Sigmoid colon (tissue), 7 donors: ENCODE measurements around the gene LMO7. TPM values are rescaled to one million over a fixed set of nuclear protein-coding genes. Genes with fewer than 3 reads are reported as not detected.

ENCODE experiments used
- DNase-seq: peaks from one replicate; pipeline ENCODE4 v3.0.0-alpha.2; 2019
- H3K27ac ChIP-seq, 4 donors: fragments of 200-600 bp; sonication (generic); one replicate each; pipeline ENCODE4 v1.5.1; 2016 to 2019; ENCODE audit warnings: mild to moderate bottlenecking in 1 of 4
- H3K27me3 ChIP-seq, 3 donors: fragments of 200-600 bp; sonication (generic); one replicate each; pipeline ENCODE4 v1.5.1; 2019; ENCODE audit warnings: mild to moderate bottlenecking in 1 of 3
- H3K36me3 ChIP-seq, 4 donors: fragments of 200-600 bp; sonication (generic); one replicate each; pipeline ENCODE4 v1.5.1; 2016 to 2019
- H3K4me1 ChIP-seq, 4 donors: fragments of 200-600 bp; sonication (generic); one replicate each; pipeline ENCODE4 v1.5.1; 2017 to 2019
- H3K4me3 ChIP-seq, 4 donors: fragments of 200-600 bp; sonication (generic); one replicate each; pipeline ENCODE4 v1.5.1; 2017 to 2019; ENCODE audit warnings: mild to moderate bottlenecking in 2 of 4, moderate library complexity in 1 of 4
- H3K9me3 ChIP-seq, 4 donors: fragments of 200-600 bp in 3 of 4; sonication (generic) in 3 of 4; one replicate each; pipeline versions ENCODE4 v1.5.1 to v1.6.1; 2013 to 2019
- EP300 ChIP-seq, 4 donors: sonication (generic); formaldehyde crosslinking; IDR thresholded peaks; one replicate each; pipeline ENCODE4 v1.6.1; 2017; ENCODE audit warnings: antibody characterized with exemption in 4 of 4
- POLR2A ChIP-seq, 2 donors: fragments of 450-650 bp; IDR thresholded peaks; one replicate each; pipeline ENCODE4 v1.6.1; 2016; ENCODE audit warnings: antibody characterized with exemption in 2 of 2, mild to moderate bottlenecking in 2 of 2, moderate library complexity in 2 of 2
- POLR2AphosphoS5 ChIP-seq, 4 donors: sonication (generic); formaldehyde crosslinking; IDR thresholded peaks; one replicate each; pipeline ENCODE4 v1.6.1; 2017; ENCODE audit warnings: antibody characterized with exemption in 4 of 4
- WGBS, 2 donors: extraction: QIAGEN DNeasy Blood & Tissue Kit; methylation state at CpG; one replicate each; pipeline ENCODE4 v1.1.7; 2013; 5-methylcytosine and 5-hydroxymethylcytosine counted together
- intact Hi-C: fragments of 100-400 bp; cut with DNase I; formaldehyde crosslinking; loops from one replicate; pipeline ENCODE4 v1.15.1; 2023
- polyA plus RNA-seq, 3 donors: library from polyadenylated mRNA; stranded (reverse); fragments of 200-250 nt; gene quantifications; one replicate each; pipeline ENCODE4 v1.2.3, GENCODE V29; 2013
- total RNA-seq, 4 donors: library from RNA; depleted of rRNA; stranded (reverse); fragments of >200 nt; gene quantifications; one replicate each; pipeline ENCODE4 v1.1.0, GENCODE V29; 2016
- TF ChIP-seq, protein P1 (sequence below), 4 experiments: fragments of 450-650 bp in 3 of 4; fragments of 200-600 bp in 1 of 4; IDR thresholded peaks; one replicate each; pipeline ENCODE4 v1.5.1; 2016 to 2019; ENCODE audit warnings: antibody characterized with exemption in 4 of 4, mild to moderate bottlenecking in 3 of 4, moderate library complexity in 2 of 4
- donor health status: healthy with polysubstance abuse.
- donor health status: Bipolar disorder and iron deficiency.
- donor health status: healthy.

LMO7 gene
- total and polyA plus RNA-seq, 7 donors, result 5.0 to 66.4 (median 19.4) TPM

DNA sequence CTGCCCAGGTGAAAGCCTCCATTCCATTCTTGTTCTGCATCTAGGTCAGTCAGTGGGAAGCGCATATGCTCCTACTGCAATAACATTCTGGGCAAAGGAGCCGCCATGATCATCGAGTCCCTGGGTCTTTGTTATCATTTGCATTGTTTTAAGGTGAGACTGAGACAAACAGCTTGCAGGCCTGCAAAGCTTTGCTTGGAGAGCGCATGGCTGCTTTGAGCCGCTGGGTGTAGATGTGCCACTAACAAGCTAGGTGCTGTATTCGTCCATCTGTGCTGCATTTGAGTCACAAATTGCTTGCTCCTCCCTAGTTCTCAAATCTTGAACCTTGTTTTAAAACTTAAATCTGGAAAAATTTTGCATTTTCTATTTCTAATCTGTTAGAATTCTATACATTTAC, 219.1 kb downstream of the LMO7 start:
- DNase-seq, result no peak
- Histone ChIP-seq H3K4me3 (no peak overlapping the region), H3K27me3 (no peaks in the 10 kb centered on the region), H3K4me1 (no peaks in the 10 kb centered on the region), H3K36me3 (peaks cover 0 to 7% (median 0%) of the 10 kb centered on the region in 4 donors), H3K27ac (no peak overlapping the region), H3K9me3 (no peaks in the 10 kb centered on the region)
- WGBS, 2 donors, result 95 to 96% methylated on average over 6 of the region's 6 CpGs
- intact Hi-C loops, result no loop called here
- no peak for TF ChIP-seq EP300 (IDR thresholded peaks at IDR 0.05)
- no peak for TF ChIP-seq POLR2AphosphoS5 (IDR thresholded peaks at IDR 0.05)
- TF ChIP-seq POLR2A (IDR thresholded peaks at IDR 0.05), result no peak
- TF ChIP-seq, protein P1, sequence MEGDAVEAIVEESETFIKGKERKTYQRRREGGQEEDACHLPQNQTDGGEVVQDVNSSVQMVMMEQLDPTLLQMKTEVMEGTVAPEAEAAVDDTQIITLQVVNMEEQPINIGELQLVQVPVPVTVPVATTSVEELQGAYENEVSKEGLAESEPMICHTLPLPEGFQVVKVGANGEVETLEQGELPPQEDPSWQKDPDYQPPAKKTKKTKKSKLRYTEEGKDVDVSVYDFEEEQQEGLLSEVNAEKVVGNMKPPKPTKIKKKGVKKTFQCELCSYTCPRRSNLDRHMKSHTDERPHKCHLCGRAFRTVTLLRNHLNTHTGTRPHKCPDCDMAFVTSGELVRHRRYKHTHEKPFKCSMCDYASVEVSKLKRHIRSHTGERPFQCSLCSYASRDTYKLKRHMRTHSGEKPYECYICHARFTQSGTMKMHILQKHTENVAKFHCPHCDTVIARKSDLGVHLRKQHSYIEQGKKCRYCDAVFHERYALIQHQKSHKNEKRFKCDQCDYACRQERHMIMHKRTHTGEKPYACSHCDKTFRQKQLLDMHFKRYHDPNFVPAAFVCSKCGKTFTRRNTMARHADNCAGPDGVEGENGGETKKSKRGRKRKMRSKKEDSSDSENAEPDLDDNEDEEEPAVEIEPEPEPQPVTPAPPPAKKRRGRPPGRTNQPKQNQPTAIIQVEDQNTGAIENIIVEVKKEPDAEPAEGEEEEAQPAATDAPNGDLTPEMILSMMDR (IDR thresholded peaks at IDR 0.05), result no peak

DNA sequence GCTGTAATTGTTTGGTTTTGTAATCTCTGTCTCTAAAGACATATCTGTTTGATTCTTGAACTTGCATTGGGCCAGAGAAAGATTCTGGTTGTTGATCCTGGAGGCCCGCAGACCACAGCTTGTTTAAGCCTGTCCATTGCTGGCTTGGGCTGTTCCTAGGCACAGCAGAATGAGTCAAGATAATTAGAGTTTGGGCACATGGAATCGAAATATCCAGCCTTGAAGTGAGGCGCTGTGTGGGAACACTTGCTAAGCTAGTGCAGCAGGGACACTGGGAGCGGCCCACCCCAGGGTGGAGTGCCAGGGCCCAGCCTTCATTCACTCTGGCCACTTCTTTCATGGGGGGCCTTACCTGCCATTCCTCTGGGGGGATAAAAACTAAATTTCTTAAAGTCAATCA, 219.7 kb downstream of the LMO7 start:
- intact Hi-C loops, result no loop called here
- DNase-seq, result no peak
- Histone ChIP-seq H3K27me3 (no peaks in the 10 kb centered on the region), H3K9me3 (no peaks in the 10 kb centered on the region), H3K36me3 (peaks cover 0 to 7% (median 0%) of the 10 kb centered on the region in 4 donors), H3K4me1 (no peaks in the 10 kb centered on the region), H3K27ac (no peak overlapping the region), H3K4me3 (no peak overlapping the region)
- TF ChIP-seq, protein P1 (IDR thresholded peaks at IDR 0.05), result no peak
- TF ChIP-seq POLR2A (IDR thresholded peaks at IDR 0.05), result no peak
- no peak for TF ChIP-seq POLR2AphosphoS5 (IDR thresholded peaks at IDR 0.05)
- no peak for TF ChIP-seq EP300 (IDR thresholded peaks at IDR 0.05)
- WGBS, 2 donors, result 94 to 96% methylated on average over 4 of the region's 4 CpGs

DNA sequence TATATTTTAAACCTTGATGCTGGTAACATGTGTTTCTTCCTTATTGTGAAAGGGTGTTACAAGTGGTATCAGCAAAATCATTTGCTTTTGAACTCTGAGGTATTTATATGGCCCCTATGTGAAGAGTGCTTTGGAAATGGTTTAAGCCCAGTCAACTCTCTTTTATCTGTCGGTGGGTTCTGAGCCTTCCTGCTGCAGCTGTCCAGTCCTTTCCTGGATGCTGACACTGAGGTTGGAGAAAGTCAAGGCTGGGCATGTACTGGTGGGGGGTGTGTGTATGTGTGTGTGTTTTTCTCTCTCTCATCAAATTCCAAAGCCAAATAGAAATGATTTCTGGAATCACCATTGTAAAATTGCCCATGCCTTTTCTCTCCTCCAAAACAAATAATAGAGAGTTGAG, 221.2 kb downstream of the LMO7 start:
- no peak overlapping the region for H3K4me3 ChIP-seq
- H3K4me1 ChIP-seq, result no peaks in the 10 kb centered on the region
- intact Hi-C loops, result no loop called here
- TF ChIP-seq POLR2AphosphoS5 (IDR thresholded peaks at IDR 0.05), result no peak
- TF ChIP-seq EP300 (IDR thresholded peaks at IDR 0.05), result no peak
- TF ChIP-seq, protein P1 (IDR thresholded peaks at IDR 0.05), result no peak
- TF ChIP-seq POLR2A (IDR thresholded peaks at IDR 0.05), result no peak
- no peaks in the 10 kb centered on the region for H3K9me3 ChIP-seq
- DNase-seq, result no peak
- no peak overlapping the region for H3K27ac ChIP-seq
- H3K27me3 ChIP-seq, result no peaks in the 10 kb centered on the region
- peaks cover 0 to 7% (median 0%) of the 10 kb centered on the region in 4 donors for H3K36me3 ChIP-seq
- 71 to 77% methylated on average over 1 of the region's 1 CpG for WGBS, 2 donors

DNA sequence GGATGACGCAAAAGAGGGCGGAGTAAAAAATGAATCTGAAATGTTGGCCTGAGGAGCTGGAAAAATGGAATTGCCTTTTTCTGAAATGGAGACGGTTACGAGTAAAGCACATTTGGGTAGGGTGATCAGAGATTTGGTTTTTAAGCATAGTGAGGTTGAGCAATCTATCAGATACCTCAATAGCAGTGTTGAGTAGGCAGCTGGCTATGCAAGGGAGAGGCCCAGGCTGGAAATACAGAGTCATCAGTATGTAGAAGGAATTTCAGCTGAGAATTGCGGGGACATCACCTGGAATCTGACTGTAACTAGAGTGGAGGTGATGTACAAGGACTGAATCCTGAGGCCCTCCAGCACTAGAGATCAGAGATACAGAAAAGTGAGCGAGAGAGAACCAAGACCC, 224.8 kb downstream of the LMO7 start:
- Histone ChIP-seq H3K27me3 (no peaks in the 10 kb centered on the region), H3K27ac (no peak overlapping the region), H3K36me3 (no peaks in the 10 kb centered on the region), H3K4me3 (no peak overlapping the region), H3K9me3 (no peaks in the 10 kb centered on the region), H3K4me1 (no peaks in the 10 kb centered on the region)
- 96 to 98% methylated on average over 6 of the region's 6 CpGs for WGBS, 2 donors
- intact Hi-C loops, result no loop called here
- DNase-seq, result no peak
- TF ChIP-seq POLR2AphosphoS5 (IDR thresholded peaks at IDR 0.05) (no peak), POLR2A (IDR thresholded peaks at IDR 0.05) (no peak), EP300 (IDR thresholded peaks at IDR 0.05) (no peak)
- TF ChIP-seq, protein P1 (IDR thresholded peaks at IDR 0.05), result no peak

DNA sequence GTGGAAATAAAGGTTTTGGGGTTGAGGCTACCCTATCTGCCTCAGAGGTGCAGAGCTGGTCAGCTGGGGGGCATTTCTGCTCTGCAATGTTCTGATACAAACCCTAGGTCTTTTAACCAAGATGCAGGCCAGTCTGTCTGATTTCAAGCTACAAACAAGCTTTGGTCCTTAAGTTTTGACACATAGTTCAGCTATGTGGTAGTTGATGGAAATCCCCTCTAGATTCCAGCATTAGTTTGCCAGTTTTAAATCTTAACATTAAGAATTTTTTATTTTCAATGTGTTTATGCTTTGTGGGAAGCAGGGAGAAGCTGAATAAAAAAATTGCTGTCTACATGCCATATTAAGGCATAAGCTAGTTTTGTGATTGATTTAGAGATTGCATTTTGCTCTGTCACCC, 225.7 kb downstream of the LMO7 start:
- TF ChIP-seq POLR2AphosphoS5 (IDR thresholded peaks at IDR 0.05) (no peak), POLR2A (IDR thresholded peaks at IDR 0.05) (no peak), EP300 (IDR thresholded peaks at IDR 0.05) (no peak)
- TF ChIP-seq, protein P1 (IDR thresholded peaks at IDR 0.05), result no peak
- no peaks in the 10 kb centered on the region for H3K27me3 ChIP-seq
- intact Hi-C loops, result no loop called here
- no peaks in the 10 kb centered on the region for H3K4me1 ChIP-seq
- no peak overlapping the region for H3K4me3 ChIP-seq
- H3K27ac ChIP-seq, result no peak overlapping the region
- H3K9me3 ChIP-seq, result no peaks in the 10 kb centered on the region
- no peak for DNase-seq
- no peaks in the 10 kb centered on the region for H3K36me3 ChIP-seq
